Measurements from ENCODE around the gene HMX3.

HMX3 gene

DNA sequence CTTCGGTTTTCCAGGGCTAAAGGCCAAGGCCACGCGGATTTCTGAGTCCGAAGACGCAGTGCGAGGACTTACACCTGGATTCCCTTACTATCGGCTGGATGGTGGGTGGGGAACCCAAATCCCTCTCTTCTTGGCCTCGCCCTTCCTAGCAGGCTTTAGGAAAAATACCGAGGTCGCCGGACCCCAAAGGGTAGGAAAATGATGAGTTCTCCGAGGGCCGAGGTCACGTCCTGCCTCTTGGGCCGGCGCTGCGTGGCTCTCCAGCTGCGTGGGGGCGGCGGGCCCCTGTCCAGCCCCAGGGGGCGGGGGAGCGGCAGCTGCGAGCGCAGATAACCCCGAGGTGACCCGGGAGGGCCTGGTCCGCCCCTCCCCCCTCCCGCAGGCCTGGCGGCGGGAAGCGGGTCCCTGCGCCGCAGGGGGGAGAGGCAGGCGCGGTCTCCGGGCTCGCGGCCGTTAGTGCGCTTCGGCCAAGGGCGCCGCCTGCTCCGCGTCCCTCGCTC lies 805 bp upstream of the HMX3 start:
- no peak for DNase-seq

DNA sequence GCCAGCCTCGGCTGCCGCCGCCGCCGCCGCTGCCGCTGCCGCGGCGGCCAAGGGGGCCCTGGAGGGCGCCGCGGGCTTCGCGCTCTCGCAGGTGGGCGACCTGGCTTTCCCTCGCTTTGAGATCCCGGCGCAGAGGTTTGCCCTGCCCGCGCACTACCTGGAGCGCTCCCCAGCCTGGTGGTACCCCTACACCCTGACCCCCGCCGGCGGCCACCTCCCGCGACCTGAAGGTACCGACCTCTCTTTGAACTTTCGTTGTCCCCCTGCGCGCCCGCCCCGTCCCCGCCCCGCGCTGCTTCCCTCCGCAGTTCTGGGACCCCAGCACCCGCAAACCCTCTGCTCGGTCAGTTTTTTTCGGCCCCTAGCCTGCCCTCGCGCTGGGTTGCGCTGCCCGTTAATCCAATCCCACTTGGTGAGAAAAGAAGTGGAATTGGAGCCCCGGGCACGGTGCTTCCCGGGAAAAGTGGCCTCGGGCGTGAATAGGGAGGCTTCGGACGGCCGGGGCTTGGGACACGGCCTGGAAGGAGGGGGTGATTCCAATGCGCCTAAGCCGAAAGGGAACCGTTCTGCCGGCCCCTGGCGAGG lies 543 bp downstream of the HMX3 start:
- no peak for DNase-seq

DNA sequence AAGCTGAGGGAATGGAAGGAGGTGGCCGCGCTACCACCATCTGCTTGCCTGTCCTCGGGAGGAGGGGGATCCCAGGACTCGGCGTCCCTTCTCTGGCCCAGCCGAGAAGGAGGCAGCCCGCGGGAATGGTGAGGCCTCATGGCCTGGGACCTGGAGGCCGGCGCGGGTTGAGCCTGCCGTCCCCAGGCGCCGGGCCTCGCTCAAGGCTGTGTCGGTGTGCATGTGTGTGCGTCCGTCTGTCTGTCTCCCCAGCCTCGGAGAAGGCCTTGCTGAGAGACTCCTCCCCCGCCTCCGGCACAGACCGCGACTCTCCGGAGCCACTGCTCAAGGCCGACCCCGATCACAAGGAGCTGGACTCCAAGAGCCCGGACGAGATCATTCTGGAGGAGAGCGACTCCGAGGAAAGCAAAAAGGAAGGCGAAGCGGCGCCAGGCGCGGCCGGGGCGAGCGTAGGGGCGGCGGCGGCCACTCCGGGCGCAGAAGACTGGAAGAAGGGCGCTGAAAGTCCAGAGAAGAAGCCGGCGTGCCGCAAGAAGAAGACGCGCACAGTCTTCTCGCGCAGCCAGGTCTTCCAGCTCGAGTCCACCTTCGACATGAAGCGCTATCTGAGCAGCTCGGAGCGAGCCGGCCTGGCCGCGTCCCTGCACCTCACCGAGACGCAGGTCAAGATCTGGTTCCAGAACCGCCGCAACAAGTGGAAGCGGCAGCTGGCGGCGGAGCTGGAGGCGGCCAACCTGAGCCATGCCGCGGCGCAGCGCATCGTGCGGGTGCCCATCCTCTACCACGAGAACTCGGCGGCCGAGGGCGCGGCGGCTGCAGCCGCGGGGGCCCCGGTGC lies 1.3 kb downstream of the HMX3 start:
- no peak for DNase-seq

DNA sequence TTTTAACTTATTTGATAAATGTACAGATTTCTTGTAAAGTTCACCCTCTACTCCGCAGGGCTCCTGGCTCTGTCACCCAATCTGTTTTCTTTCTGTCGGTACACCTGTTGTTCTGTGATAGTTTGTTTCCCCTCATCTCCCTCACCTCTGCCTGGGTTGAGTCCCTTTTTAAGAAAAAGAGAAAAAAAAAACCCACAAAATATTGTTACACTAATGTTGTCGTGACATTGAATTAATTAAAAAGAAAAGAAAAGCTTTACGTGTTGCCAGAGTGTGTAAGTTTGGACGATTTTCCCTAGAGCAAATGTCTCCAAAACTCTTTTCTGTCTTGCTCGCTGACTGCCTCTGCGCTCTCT lies 3.4 kb downstream of the HMX3 start:
- DNase-seq, result no peak

DNA sequence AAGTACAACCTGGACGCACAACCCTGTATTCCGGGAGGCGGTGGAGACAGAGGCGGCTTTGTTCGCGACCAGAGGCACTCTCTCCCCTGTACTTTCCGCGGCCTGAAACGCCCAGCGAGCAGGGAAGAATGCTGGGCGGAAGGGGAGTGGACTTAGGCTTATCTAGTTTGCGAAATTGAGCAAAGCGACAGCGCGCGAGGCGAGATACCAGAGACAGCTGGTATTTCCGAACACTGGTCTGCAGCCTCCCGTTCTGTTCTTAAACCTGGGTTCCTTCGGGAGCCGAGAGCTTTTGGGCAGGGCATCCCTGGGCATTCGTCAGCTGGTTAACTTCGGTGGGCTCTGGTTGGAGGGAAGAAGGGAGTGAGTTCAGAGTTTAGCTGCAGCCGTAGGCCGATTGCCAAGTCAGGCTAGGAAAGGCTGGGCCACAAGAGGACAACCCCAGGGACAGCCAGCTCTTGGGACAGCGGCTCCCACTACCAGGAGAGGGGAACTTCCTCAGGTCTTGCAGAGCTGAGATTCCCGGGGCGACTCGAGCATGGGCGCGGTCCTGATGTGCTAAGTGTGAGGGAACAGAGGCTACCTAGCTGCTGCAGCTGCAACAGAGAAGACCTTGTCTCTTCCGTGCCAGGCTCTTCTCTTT lies 3.9 kb downstream of the HMX3 start:
- DNase-seq, result peak; percentile 66

DNA sequence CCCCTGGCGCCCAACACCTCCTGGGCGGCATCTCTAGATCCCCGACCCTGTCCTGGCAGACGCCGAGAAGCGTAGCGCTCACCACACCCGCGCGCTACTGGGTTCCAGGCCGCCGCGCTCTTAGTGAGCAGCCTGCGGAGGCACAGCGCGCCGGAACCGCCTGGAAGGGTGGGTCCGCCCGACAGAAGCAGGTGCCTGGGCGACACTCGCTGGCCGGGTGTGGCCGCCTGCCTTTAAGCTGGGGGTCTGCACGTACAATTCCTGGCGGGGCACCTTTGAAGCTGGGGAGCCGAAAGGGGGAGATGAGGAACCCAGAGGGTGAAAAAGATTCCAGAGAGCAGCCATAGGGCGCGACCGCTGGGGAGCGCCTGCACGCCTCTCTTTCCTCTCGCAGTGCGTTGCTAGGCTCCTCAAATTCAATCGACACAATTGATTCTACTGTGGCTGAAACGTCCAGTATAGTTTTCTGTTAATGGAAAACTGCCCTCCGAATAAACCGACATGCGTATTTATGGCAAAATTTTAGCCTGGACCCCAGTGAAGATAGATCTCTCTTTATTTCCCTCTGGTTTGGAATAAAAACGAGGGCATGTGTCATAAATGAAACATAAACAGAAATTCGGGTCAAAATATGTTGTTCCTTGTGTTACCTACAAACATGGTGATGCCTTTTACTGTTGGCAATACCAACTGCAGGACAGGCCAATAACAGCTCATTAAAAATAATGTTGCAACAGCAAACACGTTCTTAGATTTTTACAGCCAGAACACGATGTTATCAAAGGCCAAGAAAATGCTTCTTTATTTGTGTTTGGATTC lies 4.6 kb downstream of the HMX3 start:
- DNase-seq, result no peak

DNA sequence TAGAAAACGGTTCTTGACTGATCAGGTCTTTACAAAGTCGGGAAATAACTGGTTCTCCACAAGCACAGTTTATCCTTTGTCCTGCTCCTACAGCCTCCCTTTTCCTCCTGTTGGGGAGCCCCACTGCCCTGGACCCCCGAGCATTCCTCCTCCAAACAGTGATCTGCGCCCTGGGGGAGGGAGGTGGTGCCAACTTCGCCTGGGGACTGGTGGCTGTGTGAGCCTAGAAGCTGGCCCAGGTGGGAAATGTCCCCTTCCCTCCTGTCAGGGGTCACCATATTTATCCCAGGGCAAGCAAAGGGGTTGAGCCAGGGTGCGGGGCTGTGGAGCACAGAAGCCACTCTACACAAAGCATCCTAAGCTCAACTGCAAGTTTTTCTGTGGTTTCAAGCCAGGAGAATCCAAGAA lies 5.2 kb downstream of the HMX3 start:
- DNase-seq, result no peak

DNA sequence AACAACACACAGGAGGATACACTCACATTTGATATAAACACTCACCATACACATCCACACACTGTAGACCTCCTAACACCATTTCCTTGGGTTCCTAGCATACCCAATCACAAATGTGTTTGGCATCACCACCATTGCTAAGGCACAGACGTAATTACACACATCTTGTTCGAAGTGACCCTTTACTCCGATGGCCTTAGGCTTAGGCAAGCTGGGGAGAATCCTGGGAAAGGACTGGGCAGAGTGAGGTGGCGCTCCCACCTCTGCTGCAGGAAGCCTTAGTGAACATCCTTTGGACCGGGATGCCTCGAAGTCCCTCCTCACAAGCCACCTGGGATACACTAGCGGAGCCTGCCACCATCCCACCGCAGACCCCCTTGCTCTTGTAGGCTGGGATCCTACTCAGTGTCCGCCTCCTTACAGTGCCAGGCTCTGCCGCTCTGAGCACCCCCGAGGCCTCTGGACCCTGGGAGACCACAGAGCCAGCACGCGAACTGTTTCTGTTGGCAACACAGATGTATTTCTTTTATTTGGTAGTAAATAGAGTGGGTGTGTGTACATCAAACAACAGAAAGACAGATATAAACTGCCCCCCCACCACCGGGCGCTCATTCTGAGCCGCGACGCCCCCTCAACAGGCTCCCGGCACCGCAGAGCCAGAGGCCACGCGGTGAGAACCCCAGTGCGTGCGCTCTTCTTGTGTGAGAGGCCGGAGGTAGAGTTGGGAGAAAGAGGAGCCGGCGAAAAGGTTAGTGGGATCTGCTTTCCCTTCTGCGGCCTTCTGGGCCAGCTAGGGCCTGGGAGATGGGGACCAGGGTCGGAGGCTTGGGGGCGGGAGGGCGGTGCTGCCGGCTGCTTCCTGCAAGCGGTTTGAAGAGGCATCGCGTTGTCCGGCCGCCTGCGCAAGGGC lies 6.3 kb downstream of the HMX3 start:
- no peak for DNase-seq

DNA sequence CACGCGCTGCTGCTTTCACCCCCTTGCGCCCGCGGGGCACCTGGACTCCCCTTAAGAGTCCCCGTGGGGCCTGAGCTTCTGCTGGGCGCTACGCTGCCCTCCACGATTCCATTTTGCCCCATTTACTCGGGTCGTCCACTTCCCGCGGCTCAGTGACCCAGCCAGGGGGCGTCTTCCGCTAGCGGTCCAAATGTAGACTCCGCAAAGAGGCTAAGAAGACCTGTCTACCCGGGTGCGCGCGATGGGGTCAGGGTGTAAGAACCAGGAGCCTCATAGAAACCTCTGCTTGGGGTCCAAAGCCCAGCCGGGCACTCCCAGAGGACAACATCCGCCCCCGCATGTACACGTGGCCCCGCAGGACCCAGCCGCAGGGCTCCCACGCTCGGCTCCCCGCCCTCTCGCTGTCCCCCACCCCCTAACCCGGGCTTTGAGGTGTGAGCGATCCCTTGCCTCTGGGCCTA lies 7.0 kb downstream of the HMX3 start:
- DNase-seq, result no peak

DNA sequence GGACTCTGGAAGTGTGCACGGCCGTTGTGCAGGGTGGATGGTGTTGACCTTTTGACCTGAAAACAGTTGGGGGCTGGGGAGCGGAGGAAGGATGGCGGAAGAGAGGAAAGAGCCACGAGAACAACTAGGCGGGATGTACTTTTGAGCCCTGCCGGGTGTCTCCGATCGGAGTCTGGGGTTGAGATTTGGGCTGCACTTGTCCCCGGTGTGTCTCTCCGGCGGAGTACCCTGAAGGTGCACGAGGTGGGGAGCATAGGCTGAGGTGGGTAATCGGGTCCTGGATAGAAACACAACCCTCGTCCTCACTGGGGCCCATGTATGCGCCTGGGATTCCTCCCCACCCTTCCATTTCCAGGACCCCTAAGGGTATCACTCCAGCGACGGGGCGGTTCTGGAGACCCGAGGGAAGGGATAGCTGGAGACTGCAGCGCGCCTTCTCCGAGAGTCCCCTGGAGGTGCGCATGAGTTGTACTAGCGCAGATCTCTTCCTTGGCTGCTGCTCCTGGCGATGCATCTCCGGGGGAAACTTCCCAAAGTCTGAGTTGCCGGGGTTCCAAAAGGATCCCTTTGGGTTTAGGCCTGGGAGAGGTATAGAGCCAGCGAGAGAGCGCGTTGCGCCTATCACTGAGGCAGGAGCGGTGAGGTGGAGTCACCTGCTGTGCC lies 7.5 kb downstream of the HMX3 start:
- DNase-seq, result no peak

DNA sequence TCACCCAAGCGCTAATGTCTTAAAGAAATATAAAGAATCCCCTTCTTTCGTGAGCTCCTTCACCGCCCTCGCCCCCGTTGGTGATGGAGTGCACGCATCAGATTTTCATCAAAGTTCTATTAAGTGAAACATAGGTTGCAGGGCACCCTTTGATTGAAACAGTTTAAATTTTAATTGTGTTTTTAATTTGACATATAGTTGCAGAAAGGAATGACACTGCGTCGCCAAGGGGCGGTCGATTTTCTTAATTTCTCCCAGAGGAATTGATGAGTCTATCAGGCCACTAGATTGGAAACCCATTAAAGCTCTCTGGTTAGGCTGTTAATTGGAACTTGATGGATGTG lies 8.0 kb downstream of the HMX3 start:
- DNase-seq, result no peak

DNA sequence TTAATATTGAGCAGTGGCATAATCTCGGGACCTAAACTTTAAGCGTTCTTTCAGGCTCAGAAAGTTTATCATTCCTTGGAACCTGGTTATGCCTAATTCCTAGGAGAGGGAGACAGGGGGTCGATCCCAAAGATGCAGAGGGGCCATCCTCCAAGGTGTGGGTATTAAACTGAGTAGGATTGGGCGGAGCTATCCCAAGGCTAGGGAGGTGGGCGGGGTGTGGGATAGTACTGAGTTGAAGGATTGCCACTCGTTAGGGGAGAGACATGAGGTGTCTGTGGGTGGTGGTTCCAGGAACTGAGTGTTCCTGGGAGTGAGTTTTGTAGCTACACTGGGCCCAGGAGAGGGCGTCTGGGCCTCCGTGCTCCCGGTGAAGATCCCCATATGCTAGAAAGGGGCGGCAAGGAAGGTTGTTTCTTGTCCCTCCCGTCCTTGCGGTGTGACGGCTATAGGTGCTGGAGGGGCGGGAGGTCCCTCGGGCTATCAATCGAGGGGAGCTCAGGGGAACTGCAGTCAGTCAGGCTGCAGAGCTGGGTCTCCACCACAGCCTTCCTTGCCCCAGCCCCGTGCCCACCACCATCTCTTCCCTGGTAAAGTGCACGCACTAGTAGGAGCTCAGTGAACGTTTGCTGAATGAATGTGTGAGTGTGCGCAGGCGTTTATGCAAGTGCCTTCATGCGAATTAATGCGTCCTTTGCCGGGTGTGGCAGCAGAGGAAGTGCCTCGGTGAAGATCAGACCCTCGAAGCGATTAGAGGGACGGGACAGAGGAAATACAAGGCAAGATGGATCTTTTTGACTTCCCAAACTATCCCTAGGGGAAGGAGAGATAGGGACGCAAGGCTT lies 9.1 kb downstream of the HMX3 start:
- DNase-seq, result no peak

DNA sequence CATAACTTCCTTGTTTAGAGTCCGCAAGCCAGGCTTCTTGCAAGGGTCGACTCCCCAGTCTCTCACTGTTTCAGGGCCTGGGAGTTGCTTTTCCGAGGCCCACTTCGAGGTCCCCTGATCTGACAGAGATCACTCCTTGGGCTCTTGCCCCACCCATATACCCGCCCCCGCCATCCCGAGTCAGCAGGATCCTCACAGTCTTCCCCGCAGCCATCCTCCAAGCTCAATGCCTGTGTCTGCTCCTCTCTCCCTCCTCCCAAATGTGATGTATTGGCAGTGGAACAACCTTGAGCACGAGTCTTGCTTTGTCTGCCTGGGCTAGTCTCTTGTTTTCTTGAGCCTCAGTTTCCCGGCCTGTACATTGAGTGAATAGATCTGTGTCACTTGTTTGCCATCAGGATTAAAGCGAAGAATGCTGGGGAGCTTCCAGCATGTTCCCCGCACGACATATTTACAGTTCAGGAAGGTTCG lies 9.8 kb downstream of the HMX3 start:
- DNase-seq, result no peak

DNA sequence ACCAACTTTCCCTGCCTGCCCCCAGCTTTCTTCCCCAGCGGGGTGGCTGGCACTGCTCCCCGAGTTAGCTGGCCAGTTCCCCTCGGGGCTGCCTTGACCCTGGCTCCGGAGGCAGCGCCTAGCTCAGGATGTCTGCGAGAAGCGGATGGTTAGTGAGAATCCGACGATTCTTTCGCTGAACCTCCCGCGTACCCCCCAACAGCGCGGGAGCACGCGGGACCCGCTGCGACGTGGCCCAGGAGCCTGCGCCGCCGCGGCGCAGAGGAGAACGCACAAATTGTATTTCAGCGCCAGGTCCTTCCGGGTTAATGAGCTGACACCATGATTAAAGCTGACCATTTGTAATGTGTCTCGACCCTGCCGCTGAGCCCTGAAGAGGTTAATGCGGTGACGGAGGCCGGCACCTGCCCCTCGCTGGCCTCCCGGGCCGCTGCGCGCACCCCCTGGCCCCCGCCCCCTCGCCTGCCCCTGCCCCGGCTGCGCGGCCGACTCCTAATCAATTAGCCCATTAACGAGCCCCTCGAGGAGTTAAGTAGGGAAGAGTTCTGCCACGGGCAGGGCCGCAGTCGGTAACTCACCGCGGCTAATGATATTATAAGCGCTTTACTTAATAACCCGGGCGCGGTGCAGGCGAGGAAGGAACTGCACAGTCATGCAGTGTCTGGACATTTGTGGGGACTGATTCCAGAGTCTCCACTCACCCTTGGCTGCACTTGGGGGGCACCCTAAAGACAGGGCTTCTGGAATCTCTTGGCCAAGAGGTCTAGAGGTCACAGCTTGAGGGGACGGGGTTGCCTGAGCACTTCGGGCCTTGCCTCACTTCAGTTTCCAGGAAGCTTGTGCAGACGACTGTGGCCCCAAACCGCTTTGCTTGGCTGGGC lies 10.5 kb downstream of the HMX3 start:
- DNase-seq, result peak; percentile 53

DNA sequence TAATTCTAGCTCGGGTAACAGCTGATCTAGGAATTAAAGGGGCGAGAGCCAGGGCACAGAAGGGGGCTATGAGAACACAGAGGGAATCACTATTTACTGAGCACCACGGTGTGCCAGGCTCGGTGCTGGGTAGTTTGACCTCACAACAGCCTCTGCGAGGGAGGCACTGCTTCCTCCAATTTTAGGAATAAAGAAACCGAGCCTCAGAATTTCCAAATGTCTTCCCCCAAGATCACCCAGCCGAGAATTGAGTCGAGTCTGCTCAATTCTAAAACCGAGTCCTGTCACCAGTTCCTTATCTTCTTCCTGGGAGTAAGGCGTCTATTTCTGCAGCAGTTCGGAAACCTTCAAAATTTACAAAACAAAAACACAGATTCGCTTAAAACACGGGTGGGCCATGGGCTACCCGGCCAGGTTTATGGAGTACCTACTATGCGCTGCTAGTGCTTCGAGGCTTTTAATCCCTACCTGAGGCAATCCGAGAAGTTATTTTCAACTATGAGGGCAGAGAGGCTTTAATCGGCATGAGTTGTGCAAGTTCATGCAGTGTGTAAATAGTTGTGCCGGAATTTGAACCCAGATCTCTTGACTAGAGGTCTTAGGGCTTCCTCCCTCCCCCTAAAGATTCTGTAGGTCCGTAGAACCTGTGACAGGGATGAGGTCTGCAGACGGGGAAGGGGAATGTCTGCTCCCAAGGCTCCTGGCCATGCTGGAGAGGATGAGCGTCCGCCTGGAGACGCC lies 11.3 kb downstream of the HMX3 start:
- DNase-seq, result no peak

DNA sequence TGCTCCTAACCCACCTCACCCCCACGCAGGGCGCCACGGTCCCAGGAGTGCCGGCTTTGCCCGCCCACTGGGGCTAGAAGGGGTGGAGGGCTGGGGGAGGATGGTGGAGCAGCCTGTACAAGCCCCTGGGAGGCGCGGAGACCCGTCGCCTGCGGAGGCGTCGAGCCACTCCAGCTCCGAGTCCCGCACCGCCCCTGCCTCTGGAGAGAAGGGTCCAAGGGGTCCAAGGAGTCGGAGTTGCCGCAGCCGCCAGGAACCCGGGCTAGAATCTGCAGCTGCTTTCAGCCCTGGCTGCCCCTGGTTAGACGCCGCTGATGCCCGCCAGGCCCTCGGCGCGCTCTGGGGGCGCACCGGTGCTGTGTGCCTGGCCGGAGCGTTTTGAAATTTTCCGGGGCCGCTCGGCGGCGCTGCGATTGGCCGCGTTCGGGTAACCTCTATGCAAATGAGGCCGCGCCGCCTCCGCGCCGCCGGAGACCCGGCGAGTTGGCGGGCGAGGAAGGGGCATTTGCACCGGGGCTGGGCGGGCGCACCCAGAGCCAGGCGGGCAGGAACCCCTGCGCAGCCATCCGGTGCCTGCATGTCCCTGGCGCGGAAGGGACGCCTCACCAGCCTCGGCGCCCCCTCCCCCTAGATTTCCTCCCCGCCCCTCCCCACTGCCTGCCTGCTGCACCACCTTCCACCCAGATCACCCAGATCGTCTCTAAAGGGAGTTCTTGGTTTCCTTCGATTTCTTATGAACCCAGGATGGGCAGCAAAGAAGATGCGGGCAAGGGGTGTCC lies 12.1 kb downstream of the HMX3 start, which contains the start of gene HMX2:
Gene HMX2, plus strand, starts transcription at position 502 of the 779 bp plus-strand sequence. Its CDS starts 243 bp downstream, at position 745.
- no peak for DNase-seq

DNA sequence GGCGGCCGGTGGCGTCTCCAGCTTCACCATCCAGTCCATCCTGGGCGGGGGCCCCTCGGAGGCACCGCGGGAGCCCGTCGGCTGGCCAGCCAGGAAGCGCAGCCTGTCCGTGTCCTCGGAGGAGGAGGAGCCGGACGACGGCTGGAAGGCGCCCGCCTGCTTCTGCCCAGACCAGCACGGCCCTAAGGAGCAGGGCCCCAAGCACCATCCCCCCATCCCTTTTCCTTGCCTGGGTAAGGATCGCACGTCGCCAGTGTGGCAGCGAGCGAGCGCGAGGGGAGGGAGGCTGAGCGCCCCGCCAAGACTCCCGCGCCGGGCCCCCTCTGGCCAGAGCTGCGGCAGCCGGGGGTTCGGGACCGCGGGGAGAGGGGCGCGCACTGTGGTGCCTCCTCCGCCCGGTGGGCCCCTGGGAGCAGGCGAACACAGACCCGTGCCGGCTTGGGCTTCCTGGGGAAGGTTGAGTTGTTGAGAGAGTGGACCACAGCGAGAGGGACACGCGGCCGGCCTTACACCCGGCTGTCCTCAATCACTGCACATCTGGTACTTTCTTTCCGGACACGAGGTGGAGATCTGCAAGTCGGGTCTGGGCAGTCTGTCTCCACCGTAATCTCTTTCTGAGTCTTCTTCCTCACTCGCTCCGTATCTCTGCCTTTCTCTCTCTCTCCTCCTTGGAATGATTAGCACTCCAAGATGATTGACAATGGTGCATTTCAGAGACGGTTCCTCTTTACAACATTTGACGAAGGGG lies 12.8 kb downstream of the HMX3 start:
- no peak for DNase-seq

Data from hematopoietic multipotent progenitor cell treated with erythropoietin and hydrocortisone succinate and interleukin-3 and kit ligand, for 6 days (in vitro differentiated cells).